GM18520 (cell line): ENCODE results near the gene ATP6V0E1.
"Not testable (repeated sequence)": the region's sequence is repeated elsewhere in the genome, so short reads cannot be mapped to it uniquely, and the experiment has no call there.

Experiments used
- ATAC-seq: cut with Tn5 transposase; IDR thresholded peaks from one replicate; pipeline ENCODE4 v1.9.1; 2021; ENCODE audit not compliant: unreplicated experiment

The ATP6V0E1 gene

DNA sequence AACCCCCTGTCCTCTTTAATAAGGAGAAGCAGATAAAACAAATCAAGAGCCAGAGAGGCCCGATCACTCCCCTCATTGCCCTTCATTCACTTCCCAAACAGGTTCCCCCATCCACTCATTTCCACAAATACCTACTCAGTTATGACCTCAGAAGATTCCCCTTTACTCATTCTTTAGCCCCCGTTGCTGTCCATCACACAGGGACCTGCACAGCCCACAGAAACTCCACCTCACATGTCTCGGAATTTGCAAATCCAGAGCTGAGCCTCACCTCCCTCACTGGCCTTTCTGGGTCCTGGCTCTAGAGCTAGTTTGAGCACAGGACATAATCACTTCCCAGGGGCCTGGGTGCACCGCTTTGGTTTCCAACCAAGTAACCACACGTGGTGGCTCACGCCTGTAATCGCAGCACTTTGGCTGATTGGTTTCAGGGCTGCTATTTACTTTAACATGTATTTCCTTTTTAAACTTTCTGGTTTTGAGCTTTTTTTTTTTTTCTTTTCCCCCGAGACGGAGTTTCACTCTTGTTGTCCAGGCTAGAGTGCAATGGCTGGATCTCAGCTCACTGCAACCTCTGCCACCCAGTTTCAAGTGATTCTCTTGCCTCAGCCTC, 17.8 kb downstream of the ATP6V0E1 start:
- peak; percentile 73 for ATAC-seq

DNA sequence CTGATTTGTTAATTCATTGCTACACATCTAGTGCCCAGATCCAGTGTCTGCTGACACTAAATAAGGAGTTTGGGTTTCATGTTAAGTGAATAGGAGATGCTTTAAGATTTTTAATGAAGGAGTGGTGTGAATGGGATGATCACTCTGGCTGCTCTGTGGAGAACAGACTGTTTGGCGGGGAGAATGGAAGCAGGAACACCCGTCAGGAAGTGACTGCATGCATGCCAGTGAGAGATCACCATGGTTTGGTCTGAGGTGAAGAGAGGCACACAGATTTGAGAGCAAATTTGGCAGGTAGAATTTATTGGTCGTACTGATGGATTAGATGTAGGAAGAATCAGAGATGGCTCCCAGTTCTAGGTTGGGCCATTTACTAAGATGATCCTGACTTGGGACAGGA, 19.8 kb downstream of the ATP6V0E1 start:
- no peak for ATAC-seq

DNA sequence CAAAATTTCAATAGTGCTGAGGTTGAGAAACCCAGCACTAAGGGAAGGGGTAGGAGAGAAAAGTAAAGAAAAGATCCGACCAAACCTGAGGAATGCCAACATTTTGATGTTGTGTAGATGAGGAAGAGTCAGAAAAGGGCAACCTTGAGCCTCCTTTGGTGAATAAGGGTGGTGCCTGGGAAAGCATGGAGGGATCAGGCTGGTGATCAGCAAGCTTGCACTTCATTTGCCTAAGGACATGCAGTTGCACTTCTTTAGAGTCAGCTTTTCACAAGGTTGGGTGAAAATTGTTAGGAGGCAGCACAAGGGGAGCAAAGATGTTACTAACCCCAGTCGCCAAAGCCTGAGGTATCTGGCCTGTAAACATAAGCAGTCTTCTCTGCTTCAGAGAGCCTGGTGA, 20.4 kb downstream of the ATP6V0E1 start:
- ATAC-seq: no peak

DNA sequence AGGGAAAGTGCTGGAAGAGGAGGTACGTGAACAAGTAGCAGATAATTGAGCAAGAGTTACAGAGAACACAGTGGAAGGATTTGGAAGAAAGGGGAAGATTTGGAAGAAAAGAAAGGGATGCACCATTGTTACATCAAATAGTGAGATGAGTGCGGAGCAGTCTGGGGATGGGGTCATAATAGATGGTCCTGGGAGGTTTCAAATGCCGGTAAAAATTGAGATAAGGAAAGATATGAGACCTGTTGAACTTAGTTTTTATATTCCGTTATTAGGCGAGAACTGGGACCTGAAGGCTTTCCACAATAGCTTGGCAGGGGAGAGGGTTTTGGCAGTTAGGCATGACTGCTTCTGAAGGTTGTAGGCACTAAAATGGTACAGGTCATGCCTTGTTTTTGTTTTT, 20.9 kb downstream of the ATP6V0E1 start:
- ATAC-seq: no peak

DNA sequence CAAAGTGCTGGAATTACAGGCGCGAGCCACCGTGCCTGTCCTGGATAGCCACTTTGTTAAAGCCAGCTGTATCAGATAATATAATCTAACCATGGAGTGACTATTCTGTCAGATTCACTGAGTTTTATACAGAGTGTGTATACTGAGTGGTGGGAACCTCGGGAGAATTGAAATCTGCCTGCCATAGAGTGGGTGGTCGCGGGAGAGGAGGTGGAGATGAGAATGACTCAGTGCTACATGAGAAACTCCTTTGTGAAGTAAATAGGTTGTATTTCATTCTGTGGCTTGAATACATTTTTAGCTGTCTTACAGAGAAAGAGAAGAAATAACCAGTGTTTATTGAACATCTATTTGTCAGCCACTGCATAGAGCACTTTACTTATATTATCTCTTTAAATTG, 26.4 kb downstream of the ATP6V0E1 start:
- no peak for ATAC-seq

DNA sequence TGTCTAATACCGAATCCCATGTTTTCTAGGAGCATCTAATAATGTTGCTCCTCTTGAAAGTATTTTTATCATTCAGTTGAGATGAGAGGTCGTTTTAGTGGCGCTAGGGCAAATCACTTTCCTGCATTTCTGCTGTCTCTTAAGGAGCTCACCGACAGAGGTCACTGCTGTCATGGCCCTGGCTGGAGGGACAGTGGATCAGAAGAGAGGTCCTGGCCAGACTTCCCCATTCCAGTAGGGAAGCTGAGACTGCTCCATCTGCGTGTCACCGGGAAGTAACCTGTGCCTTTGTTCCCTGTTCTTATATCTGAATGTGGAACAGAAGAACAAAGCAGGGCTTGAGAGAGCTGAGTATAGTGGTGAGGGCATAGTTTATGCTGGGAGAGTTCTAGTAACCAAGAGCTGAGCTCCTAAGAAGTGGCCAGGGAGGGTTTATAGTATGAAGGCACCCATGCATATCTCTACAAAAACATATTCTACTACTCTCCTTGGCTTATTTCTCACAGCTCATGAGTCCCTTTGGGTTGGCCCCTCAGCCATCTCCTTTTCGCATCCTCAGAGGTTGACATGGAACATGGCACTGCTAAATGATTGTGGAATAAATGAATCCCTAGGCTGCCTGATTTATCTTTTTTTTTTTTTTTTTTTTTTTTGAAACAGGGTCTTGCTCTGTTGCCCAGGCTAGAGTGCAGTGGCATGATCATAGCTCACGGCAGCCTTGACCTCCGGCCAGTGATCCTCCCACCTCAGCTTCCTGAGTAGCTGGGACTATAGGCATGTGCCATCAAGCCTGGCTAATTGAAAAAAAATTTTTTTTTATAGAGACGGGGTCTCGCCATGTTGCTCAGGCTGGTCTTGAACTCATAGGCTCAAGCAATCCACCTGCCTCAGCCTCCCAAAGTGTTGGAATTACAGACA, 27.2 kb downstream of the ATP6V0E1 start:
- no peak for ATAC-seq

DNA sequence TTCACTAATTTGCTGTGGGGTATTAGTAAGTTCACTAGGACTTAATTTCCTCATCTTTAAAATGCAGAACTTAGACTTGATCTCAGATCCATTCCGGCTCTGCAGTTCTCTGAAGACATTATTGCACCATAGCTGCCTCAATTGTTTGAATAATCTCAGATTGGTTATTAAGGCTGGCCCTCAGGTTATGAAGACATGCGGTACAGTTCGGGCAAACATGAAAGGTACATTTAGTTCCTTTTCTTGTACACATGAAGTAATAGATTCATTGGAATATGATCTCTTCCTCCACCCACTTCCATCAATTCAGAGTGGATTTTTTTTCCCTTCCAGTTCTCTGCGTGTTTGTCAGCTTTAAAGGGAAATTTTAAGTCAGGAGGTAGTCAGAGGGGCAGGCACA, 28.0 kb downstream of the ATP6V0E1 start:
- no peak for ATAC-seq

DNA sequence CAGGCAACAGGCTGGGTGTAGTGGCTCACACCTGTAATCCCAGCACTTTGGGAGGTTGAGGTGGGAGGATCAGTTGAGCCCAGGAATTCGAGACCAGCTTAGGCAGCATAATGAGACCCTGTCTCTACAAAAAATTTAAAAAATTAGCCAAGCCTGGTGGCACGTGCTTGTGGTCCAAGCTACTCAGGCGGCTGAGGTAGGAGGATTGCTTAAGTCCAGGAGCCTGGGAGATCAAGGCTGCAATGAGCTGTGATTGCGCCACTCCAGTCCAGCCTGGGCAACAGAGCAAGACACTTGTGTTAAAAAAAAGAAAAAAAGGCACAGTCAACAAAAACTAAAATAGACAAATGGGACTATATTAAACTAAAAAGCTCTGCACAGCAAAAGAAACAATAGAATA, 29.3 kb downstream of the ATP6V0E1 start:
- ATAC-seq: no peak

DNA sequence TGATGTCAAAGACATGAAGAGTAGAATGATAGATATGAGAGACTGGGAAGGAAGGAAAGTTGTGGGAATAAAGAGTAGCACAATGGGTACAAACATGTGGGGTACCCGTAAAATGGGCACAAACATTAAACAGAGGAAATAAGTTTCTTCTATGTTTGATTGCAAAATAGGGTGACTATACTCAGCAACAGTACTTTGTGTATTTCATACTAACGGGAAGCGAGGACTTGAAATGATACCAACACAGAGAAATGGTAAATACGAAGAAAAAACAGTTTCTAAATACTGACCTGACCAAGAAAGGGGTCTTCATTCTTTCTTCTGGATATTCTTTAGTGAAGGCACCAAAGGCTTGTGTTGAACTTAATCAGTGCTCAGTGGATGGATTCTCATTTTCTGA, 31.1 kb downstream of the ATP6V0E1 start:
- no peak for ATAC-seq

DNA sequence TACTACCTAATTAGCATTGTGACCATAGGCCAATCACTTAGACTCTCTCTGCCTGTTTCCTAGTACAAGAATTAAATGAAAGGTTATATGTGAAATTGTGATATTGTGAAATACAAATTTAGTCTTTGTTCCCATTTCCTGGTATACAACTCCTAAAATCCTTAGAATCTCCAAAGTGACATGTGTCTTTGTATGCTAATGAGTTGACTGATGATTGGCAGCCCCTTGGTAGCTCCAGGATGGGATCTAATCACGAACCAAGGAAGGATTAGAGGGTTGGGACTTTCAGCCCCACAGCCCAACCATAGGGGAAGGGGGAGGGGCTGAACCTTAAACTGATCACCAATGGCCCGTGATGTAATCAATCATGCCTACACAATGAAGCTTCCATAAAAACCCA, 31.6 kb downstream of the ATP6V0E1 start:
- ATAC-seq: no peak

DNA sequence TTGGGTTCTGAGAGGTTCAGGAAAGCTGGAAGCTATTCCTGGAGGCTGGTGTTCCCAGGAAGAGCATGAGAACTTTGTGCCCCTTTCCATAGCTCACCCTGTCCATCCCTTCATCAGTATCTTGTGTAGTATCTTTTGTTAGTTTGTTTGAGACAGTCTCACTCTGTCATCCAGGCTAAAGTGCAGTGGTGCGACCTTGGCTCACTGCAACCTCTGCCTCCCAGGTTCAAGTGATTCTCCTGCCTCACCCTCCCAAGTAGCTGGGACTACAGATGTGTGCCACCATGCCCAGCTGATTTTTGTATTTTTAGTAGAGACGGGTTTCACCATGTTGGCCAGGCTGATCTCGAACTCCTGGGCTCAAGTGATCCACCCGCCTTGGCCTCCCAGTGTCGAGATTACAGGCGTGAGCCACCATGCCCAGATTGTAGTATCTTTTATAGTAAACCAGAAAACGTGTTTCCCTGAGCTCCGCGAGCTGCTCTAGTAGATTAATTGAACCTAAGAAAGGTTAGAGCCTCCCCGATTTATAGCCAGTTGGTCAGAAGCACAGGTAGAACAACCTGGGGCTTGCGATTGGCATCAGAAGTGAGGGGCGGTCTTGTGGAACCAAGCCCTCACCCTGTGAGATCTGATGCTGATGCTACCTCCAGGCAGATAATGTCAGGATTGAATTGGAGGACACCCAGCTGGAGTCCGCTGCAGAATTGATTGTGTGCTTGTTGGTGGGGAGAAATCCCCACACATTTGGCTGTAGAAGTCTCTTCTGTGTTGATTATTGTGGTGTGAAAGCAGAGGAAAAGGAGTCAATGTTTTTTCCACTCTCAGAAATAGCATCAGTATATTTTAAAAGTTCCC, 32.3 kb downstream of the ATP6V0E1 start:
- ATAC-seq: no peak

DNA sequence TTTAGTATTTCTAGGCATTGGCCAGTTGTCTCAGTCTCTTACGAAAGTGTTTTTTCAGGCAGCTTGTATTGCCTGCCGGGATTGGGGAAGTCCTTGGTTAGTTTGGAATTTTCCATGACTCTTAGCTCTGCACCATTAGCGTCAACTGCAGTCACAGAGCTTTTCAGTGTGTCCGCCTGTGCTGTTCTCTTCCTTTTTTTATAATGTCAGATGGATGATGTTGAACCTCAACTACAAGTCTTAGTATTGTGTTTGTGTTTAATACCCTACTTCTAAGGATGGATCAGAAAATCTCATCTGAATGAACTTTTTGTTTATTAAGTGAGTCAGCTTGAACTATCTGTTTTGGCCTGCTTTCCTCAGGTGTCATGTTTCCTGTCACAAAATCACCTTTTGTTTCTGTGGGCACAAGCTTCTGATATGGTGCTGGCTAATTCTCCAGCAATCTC, 33.1 kb downstream of the ATP6V0E1 start:
- ATAC-seq: no peak

DNA sequence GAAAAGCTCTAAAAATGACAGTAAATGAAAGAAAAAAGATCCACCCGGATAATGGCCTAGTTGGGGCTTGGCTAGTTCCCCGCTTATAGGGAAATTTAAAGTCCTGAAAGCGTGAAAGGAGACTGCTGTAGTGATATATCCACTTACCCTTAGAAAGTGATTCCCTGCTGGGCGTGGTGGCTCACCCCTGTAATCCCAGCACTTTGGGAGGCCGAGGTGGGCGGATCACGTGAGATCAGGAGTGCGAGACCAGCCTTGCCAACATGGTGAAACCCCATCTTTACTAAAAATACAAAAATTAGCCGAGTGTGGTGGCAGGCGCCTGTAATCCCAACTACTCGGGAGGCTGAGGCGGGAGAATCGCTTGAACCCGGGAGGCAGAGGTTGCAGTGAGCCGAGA, 33.5 kb downstream of the ATP6V0E1 start:
- ATAC-seq: not testable (repeated sequence)

DNA sequence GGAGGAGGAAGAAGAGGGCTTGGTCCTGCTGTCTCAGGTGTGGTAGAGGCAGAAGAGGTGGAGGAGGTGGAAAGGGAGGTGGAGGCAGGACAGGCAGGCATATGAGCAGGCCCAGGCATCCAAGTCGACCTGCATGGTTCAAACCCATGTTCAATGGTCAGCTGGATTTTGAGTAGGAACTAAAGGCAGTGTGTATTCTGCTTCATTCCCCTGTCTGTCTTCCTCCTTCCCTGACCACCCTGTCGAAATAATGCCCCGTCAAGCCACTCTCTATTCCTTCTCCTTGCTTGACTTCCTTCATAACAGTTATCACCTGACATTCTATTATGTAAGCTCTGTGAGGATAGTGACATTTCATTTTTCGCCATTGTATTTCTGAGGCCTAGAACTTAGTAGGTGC, 34.8 kb downstream of the ATP6V0E1 start:
- ATAC-seq: no peak

DNA sequence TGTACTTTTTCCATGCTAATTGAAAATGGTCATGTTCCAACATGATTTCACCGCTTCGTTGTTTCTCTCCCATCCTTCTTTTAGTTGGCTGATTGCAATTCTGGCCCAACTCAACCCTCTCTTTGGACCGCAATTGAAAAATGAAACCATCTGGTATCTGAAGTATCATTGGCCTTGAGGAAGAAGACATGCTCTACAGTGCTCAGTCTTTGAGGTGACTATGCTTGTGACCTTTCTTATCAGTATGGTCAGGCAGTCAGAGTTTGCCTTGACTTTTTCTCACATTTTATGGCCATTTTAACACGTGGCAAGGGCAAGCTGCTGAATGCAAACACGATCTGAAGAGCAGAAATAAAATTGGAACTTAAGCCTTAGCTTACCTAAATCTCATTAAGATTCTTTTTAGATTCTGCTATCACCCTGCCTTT, 36.6 kb downstream of the ATP6V0E1 start:
- no peak for ATAC-seq

DNA sequence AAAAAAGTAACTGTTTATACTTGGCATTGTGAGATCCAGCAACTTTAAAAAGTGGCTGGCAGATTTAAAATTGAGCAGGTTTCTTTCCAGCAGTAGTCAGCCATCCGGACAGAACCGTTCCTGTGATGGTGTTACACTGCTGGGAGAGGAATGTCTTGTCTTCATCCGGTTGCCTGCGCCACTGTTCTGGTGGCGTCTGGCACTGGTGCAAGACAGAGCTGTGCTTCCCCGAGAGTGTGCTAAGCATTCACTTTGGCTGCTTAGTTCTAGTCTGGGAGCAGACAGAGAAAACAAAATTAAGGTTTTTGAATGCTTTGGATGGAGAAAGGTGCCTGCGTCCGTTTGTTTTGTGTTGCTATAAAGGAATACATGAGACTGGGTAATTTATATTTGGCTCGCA, 37.1 kb downstream of the ATP6V0E1 start:
- ATAC-seq: no peak

DNA sequence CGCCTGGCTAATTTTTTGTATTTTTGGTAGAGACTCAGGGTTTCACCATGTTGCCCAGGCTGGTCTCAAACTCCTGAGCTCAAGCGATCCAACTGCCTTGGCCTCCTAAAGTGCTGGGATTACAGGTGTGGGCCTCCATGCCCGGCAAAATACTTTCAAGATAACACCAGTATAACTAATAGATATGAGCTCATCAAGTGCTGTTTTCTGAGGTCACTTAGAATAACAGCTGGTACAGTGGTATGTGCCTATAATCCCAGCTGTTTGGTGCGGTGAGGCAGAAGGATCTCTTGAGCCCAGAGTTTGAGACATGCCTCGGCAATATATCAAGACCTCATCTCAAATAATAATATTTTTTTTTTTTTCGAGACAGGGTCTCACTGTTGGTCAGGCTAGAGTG, 42.1 kb downstream of the ATP6V0E1 start:
- ATAC-seq: no peak

DNA sequence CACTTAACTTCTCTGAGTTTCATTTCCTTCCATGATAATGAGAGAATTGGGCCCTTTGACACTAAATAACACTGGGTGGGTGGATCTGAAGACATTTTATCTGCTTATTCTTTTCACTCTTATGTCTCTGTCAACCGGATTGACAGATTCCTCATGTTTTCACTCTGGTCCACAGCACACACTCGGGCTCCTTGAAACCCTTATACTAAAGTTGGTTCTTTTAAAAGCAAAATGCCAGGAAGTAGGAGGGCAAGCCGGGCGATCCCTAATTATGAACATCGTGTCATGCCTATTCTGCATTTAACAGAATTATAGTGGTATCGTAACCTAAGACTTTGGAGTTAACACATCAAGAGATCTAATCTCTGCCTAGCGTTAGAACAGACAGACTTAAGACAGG, 44.3 kb downstream of the ATP6V0E1 start:
- ATAC-seq: no peak

DNA sequence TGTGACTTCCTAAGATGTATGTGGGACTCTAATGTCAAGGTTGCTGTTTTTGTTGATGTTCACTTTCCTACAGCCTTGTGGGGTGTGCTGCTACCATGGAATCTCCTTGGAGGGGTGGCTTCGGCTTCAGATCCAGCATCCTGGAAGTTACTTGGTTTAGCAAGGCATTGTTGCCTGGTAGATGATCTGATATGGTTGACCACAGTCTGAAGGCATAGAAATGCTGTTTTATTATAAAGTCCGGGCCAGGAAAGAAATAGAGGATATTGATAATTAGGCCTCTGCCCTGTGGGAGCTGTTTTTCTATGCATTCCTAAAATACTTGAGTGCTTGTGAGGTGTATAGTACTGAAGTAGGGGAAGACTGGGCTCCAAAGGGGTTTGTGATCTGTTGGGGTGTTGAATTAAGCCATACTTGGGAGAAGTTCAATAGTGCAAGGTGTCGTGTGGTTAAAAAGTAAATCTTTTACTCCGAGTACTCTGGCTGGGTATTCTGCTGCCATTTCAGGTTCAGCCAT, 45.3 kb downstream of the ATP6V0E1 start:
- ATAC-seq: no peak

DNA sequence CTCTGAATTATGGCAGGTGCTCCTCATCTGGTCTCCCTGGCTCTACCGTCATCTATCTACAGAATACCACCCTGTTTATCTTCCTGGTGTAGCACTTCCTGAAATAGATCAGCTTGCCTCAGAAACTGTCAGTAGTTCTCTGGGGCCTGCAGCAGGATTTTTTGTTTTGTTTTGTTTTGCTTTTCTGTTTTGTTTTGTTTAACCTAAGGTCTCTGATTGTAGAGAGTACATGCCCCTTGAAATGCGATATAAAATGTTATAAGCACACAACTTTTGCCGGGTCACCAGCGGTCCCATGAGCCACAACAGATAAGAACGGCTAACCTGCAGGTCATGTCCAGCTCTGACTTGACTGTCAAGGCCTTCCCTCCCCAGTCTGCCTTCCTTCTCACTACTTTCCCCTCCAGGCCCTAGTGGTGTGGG, 45.9 kb downstream of the ATP6V0E1 start:
- ATAC-seq: no peak

DNA sequence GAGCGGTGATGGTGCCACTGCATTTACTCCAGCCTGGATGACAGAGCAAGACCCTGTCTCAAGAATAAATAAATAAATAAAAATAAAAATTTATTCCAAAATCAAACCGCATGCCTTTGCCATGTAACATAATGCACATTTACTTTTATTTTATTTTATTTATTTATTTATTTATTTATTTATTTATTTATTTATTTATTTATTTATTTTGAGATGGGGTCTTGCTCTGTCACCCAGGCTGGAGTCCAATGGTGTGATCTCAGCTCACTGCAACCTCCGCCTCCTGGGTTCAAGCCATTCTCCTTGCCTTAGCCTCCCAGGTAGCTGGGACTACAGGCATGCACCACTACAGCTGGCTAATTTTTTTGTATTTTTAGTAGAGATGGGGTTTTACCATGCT, 48.5 kb downstream of the ATP6V0E1 start:
- not testable (repeated sequence) for ATAC-seq
